Heart right ventricle (tissue), 16 donors: Measurements from ENCODE around the gene CYP19A1. TPM values are rescaled to one million over a fixed set of nuclear protein-coding genes. Genes with fewer than 3 reads are reported as not detected.

Experiments used
- ATAC-seq, 8 donors: fragments of 200-7000 bp; cut with Tn5 transposase; one replicate each; pipeline ENCODE4 v1.9.1; 2020; ENCODE audit warnings: mild to moderate bottlenecking in 8 of 8, moderate library complexity in 8 of 8, moderate number of reproducible peaks in 1 of 8
- DNase-seq, 2 donors: peaks; one replicate each; pipeline ENCODE4 v3.0.0-alpha.2; 2020
- H3K27ac ChIP-seq, 10 donors: fragments of 200-600 bp; sonication (generic) in 2 of 10; one replicate each; pipeline versions ENCODE4 v1.5.0 to v1.8.0; 2020 to 2022; ENCODE audit warnings: mild to moderate bottlenecking in 3 of 10
- H3K27me3 ChIP-seq, 7 donors: fragments of 200-600 bp; one replicate each; pipeline ENCODE4 v1.8.0; 2021 to 2022; ENCODE audit warnings: mild to moderate bottlenecking in 2 of 7
- H3K36me3 ChIP-seq, 9 donors: fragments of 200-600 bp; sonication (generic) in 1 of 9; one replicate each; pipeline versions ENCODE4 v1.5.0 to v1.8.0; 2020 to 2022; ENCODE audit warnings: mild to moderate bottlenecking in 2 of 9
- H3K4me1 ChIP-seq, 9 donors: fragments of 200-600 bp; sonication (generic) in 1 of 9; one replicate each; pipeline versions ENCODE4 v1.5.0 to v1.8.0; 2020 to 2022; ENCODE audit warnings: mild to moderate bottlenecking in 4 of 9
- H3K4me3 ChIP-seq, 10 donors: fragments of 200-600 bp; sonication (generic) in 2 of 10; one replicate each; pipeline versions ENCODE4 v1.5.0 to v1.8.0; 2020 to 2022; ENCODE audit warnings: mild to moderate bottlenecking in 7 of 10, moderate library complexity in 2 of 10
- H3K9me3 ChIP-seq, 11 donors: fragments of 200-600 bp in 10 of 11; sonication (generic) in 2 of 11; one replicate each; pipeline versions ENCODE4 v1.5.0 to v1.8.0; 2013 to 2022; ENCODE audit warnings: mild to moderate bottlenecking in 2 of 11, control low read depth in 1 of 11, moderate library complexity in 1 of 11
- CTCF ChIP-seq, 9 donors: fragments of 200-600 bp; sonication (generic) in 2 of 9; IDR thresholded peaks; one replicate each; pipeline versions ENCODE4 v1.5.0 to v1.8.0; 2021 to 2022; ENCODE audit warnings: antibody characterized with exemption in 9 of 9, mild to moderate bottlenecking in 5 of 9, moderate library complexity in 1 of 9
- WGBS, 2 donors: extraction: QIAGEN DNeasy Blood & Tissue Kit; methylation state at CpG; one replicate each; pipeline ENCODE4 v1.1.7; 2013; ENCODE audit warnings: inconsistent platforms in 1 of 2; 5-methylcytosine and 5-hydroxymethylcytosine counted together
- intact Hi-C, 10 donors: fragments of 100-400 bp; cut with DNase I; formaldehyde crosslinking; loops; one replicate each; pipeline versions ENCODE4 v1.11.1 to v1.14.2; 2022
- polyA plus RNA-seq, 2 donors: library from polyadenylated mRNA; stranded (reverse); fragments of 200-250 nt; gene quantifications; one replicate each; pipeline ENCODE4 v1.2.3, GENCODE V29; 2013
- total RNA-seq, 10 donors: library from RNA; stranded (reverse); fragmentation: NEBNext Ultra II Directional in 3 of 10; extraction: Animal tissue kit (Norgen Biotek cat#: 25700) in 3 of 10; gene quantifications; one replicate each; pipeline versions ENCODE4 v1.2.1 to v1.2.4, GENCODE V29; 2021 to 2023
- donor health status: Arrhythmogenic right ventricular cardiomyopathy.
- donor health status: ischemic (EF 13 %, LVEDD 7.1; RV severe dilation, severe dysfunction).
- donor health status: healthy with polysubstance abuse.
- donor health status: DM: no; HTN: yes; CAD: no.
- donor health status: DM: no; HTN: no; CAD: no.
- donor health status: ischemic (EF 25% LVEDD 6.9; RV normal size, moderate dysfunction).
- donor health status: ischemic (EF 25% LVEDD 5.7; RV mildly dilated, moderate dysfunction).
- donor health status: healthy.
- donor health status: DM: yes; HTN: yes; CAD: no.
- donor health status: Ischemic cardiomyopathy.
- donor health status: ischemic (EF 35%, LVEDD 5.7; RV mildly dilated, moderate dysfunction).
- donor health status: nonischemic (EF 11% LVEDD 7.7; RV severe dilation, severe dysfunction).
- donor health status: DM: yes; HTN: yes; CAD: no.
- donor health status: PGD.
- donor health status: ischemic (EF 29% LVEDD 5.4; RV normal size, mild dysfunction).
- donor health status: nonischemic (EF 23%, LVEDD 6.1; RV moderate dilation, normal function).

CYP19A1 gene
- total and polyA plus RNA-seq, 12 donors, result 0.26 to 1.9 (median 0.68) TPM; not detected in 3

GRCh38 chr15:51186891-51187290 lies 151.5 kb downstream of the CYP19A1 start:
- Histone ChIP-seq H3K27me3 (no peaks in the 10 kb centered on the region), H3K4me3 (no peak overlapping the region), H3K27ac (no peak overlapping the region), H3K9me3 (no peaks in the 10 kb centered on the region), H3K4me1 (peaks cover 3 to 65% (median 23%) of the 10 kb centered on the region in 9 donors), H3K36me3 (no peaks in the 10 kb centered on the region)
- WGBS, 2 donors, result 77% methylated on average over 4 of the region's 4 CpGs
- intact Hi-C loops, result no loop called here
- ATAC-seq, result no peak
- no peak for DNase-seq
- no peak for TF ChIP-seq CTCF (IDR thresholded peaks at IDR 0.05)

- H3K27me3 ChIP-seq, result no peaks in the 10 kb centered on the region
- no peak for TF ChIP-seq CTCF (IDR thresholded peaks at IDR 0.05)
- WGBS, 2 donors, result 69 to 70% methylated on average over 5 of the region's 5 CpGs
- H3K4me3 ChIP-seq, result no peak overlapping the region
- intact Hi-C loops, result no loop called here
- DNase-seq, result no peak
- no peaks in the 10 kb centered on the region for H3K9me3 ChIP-seq
- no peak for ATAC-seq
- H3K4me1 ChIP-seq, result peaks cover under 1 to 62% (median 22%) of the 10 kb centered on the region in 9 donors
- no peak overlapping the region for H3K27ac ChIP-seq
- H3K36me3 ChIP-seq, result no peaks in the 10 kb centered on the region
These were observed 152.2 kb downstream of the CYP19A1 start for GRCh38 chr15:51186181-51186705.

- Histone ChIP-seq H3K36me3 (no peaks in the 10 kb centered on the region), H3K4me3 (no peak overlapping the region), H3K4me1 (peaks cover 0 to 54% (median 18%) of the 10 kb centered on the region in 9 donors), H3K27me3 (no peaks in the 10 kb centered on the region), H3K9me3 (no peaks in the 10 kb centered on the region), H3K27ac (peak overlapping the region in 1 of 10 donors; percentile 4)
- 57 to 61% methylated on average over 12 of the region's 12 CpGs for WGBS, 2 donors
- DNase-seq (no peak), ATAC-seq (no peak)
- intact Hi-C loops, result no loop called here
- no peak for TF ChIP-seq CTCF (IDR thresholded peaks at IDR 0.05)
These were observed 152.9 kb downstream of the CYP19A1 start for GRCh38 chr15:51185213-51186159.

- Histone ChIP-seq H3K27ac (peak overlapping the region in 3 of 10 donors; percentile 22 to 43 (median 35)), H3K4me3 (no peak overlapping the region), H3K4me1 (peaks cover 0 to 45% (median 12%) of the 10 kb centered on the region in 9 donors), H3K36me3 (no peaks in the 10 kb centered on the region), H3K9me3 (no peaks in the 10 kb centered on the region), H3K27me3 (no peaks in the 10 kb centered on the region)
- peak in 3 of 8 donors; percentile 20 to 42 (median 36) for ATAC-seq
- no peak for TF ChIP-seq CTCF (IDR thresholded peaks at IDR 0.05)
- DNase-seq, result no peak
- intact Hi-C loops, result no loop called here
- 52 to 56% methylated on average over 6 of the region's 6 CpGs for WGBS, 2 donors
These were observed 153.8 kb downstream of the CYP19A1 start for GRCh38 chr15:51184627-51185026.
